ENCODE data around the gene PLK1. TPM values are rescaled to one million over a fixed set of nuclear protein-coding genes. Genes with fewer than 3 reads are reported as not detected.

The PLK1 gene
- total and polyA plus RNA-seq, 2 of the 13 experiments (the other 11 are each of a cell fraction or from before 2014, with no cell fraction given): 71.5 to 76.3 TPM

GRCh38 chr16:23640931-23641765, 37.5 kb upstream of the PLK1 start, which contains the start of the genes DCTN5 and PALB2 (continued):
- TF ChIP-seq, protein P1, sequence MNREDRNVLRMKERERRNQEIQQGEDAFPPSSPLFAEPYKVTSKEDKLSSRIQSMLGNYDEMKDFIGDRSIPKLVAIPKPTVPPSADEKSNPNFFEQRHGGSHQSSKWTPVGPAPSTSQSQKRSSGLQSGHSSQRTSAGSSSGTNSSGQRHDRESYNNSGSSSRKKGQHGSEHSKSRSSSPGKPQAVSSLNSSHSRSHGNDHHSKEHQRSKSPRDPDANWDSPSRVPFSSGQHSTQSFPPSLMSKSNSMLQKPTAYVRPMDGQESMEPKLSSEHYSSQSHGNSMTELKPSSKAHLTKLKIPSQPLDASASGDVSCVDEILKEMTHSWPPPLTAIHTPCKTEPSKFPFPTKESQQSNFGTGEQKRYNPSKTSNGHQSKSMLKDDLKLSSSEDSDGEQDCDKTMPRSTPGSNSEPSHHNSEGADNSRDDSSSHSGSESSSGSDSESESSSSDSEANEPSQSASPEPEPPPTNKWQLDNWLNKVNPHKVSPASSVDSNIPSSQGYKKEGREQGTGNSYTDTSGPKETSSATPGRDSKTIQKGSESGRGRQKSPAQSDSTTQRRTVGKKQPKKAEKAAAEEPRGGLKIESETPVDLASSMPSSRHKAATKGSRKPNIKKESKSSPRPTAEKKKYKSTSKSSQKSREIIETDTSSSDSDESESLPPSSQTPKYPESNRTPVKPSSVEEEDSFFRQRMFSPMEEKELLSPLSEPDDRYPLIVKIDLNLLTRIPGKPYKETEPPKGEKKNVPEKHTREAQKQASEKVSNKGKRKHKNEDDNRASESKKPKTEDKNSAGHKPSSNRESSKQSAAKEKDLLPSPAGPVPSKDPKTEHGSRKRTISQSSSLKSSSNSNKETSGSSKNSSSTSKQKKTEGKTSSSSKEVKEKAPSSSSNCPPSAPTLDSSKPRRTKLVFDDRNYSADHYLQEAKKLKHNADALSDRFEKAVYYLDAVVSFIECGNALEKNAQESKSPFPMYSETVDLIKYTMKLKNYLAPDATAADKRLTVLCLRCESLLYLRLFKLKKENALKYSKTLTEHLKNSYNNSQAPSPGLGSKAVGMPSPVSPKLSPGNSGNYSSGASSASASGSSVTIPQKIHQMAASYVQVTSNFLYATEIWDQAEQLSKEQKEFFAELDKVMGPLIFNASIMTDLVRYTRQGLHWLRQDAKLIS (CRISPR knock-in tag; IDR thresholded peaks at IDR 0.05): no peak; the same call in 1 of the 2 replicates
- TF ChIP-seq, protein P2, sequence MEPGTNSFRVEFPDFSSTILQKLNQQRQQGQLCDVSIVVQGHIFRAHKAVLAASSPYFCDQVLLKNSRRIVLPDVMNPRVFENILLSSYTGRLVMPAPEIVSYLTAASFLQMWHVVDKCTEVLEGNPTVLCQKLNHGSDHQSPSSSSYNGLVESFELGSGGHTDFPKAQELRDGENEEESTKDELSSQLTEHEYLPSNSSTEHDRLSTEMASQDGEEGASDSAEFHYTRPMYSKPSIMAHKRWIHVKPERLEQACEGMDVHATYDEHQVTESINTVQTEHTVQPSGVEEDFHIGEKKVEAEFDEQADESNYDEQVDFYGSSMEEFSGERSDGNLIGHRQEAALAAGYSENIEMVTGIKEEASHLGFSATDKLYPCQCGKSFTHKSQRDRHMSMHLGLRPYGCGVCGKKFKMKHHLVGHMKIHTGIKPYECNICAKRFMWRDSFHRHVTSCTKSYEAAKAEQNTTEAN (CRISPR knock-in tag; conservative IDR thresholded peaks at IDR 0.05): peak; percentile 97
- TF ChIP-seq, protein P3, sequence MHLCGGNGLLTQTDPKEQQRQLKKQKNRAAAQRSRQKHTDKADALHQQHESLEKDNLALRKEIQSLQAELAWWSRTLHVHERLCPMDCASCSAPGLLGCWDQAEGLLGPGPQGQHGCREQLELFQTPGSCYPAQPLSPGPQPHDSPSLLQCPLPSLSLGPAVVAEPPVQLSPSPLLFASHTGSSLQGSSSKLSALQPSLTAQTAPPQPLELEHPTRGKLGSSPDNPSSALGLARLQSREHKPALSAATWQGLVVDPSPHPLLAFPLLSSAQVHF (CRISPR knock-in tag; IDR thresholded peaks at IDR 0.05): peak; percentile 86; the same call in 1 of the 2 replicates
- TF ChIP-seq JDP2 (CRISPR knock-in tag; IDR thresholded peaks at IDR 0.05; ENCODE audit: borderline replicate concordance): no peak; the same call in 1 of the 2 replicates
- TF ChIP-seq NFRKB (IDR thresholded peaks at IDR 0.05): peak; percentile 66
- TF ChIP-seq MIER2 (CRISPR knock-in tag; IDR thresholded peaks at IDR 0.05): peak; percentile 71; the same call in 1 of the 2 replicates
- peak; percentile 27 to 85; a peak in 3 of 4 replicates for TF ChIP-seq MAFK (conservative IDR thresholded peaks at IDR 0.05 in 1 of 2, IDR thresholded peaks at IDR 0.05 in 1 of 2; ENCODE audit: low read length in 2 of 2)
- peak; percentile 13; the same call in 1 of the 2 replicates for TF ChIP-seq ZBTB21 (CRISPR knock-in tag; IDR thresholded peaks at IDR 0.05)
- TF ChIP-seq ZNF367 (CRISPR knock-in tag; IDR thresholded peaks at IDR 0.05; ENCODE audit: borderline replicate concordance): peak; percentile 96
- peak; percentile 95 for TF ChIP-seq POLR2G (IDR thresholded peaks at IDR 0.05; ENCODE audit: low read depth, low read length)
- TF ChIP-seq, protein P4, sequence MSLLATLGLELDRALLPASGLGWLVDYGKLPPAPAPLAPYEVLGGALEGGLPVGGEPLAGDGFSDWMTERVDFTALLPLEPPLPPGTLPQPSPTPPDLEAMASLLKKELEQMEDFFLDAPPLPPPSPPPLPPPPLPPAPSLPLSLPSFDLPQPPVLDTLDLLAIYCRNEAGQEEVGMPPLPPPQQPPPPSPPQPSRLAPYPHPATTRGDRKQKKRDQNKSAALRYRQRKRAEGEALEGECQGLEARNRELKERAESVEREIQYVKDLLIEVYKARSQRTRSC (CRISPR knock-in tag; IDR thresholded peaks at IDR 0.05; ENCODE audit: low read depth): peak; percentile 98; the same call in 1 of the 2 replicates
- TF ChIP-seq ELF4 (CRISPR knock-in tag; IDR thresholded peaks at IDR 0.05; ENCODE audit: borderline replicate concordance): peak; percentile 87
- TF ChIP-seq ZBTB7B (CRISPR knock-in tag; IDR thresholded peaks at IDR 0.05): peak; percentile 69; the same call in 1 of the 2 replicates
- TF ChIP-seq ZNF468 (CRISPR knock-in tag; IDR thresholded peaks at IDR 0.05): peak; percentile 95; the same call in 1 of the 2 replicates
- TF ChIP-seq SP2 (CRISPR knock-in tag; IDR thresholded peaks at IDR 0.05): peak; percentile 50
- TF ChIP-seq SNAPC4 (CRISPR knock-in tag; IDR thresholded peaks at IDR 0.05): peak; percentile 96
- peak; percentile 55 for TF ChIP-seq FOXA3 (CRISPR knock-in tag; IDR thresholded peaks at IDR 0.05)

All from HepG2 (cell line).